Activated T-cell treated with anti-CD3 and anti-CD28 coated beads, Interleukin-2, amount 50 U/mL, for 72 hours (primary cell): Measurements from ENCODE around the gene OPRL1. TPM values are rescaled to one million over a fixed set of nuclear protein-coding genes. Genes with fewer than 3 reads are reported as not detected.
"Not testable (repeated sequence)": the region's sequence is repeated elsewhere in the genome, so short reads cannot be mapped to it uniquely, and the experiment has no call there.

Experiments used
- ATAC-seq, 2 donors: fragments of 150-1000 bp; cut with Tn5 transposase; replicated peaks in 1 of 2; 2 replicates each; pipeline ENCODE4 v1.10.0; 2021; ENCODE audit warnings: moderate library complexity in 2 of 2, mild to moderate bottlenecking in 1 of 2
- DNase-seq, 2 donors: peaks; one replicate each; pipeline ENCODE4 v3.0.0; 2021 to 2022; ENCODE audit warnings: mixed read lengths in 1 of 2
- H3K27ac Mint-ChIP-seq: one replicate; pipeline ENCODE4 v1.8.0; 2022; ENCODE audit warnings: mild to moderate bottlenecking, moderate library complexity, mixed read lengths
- H3K27me3 Mint-ChIP-seq: one replicate; pipeline ENCODE4 v1.8.0; 2022; ENCODE audit warnings: low read depth, mixed read lengths
- H3K36me3 Mint-ChIP-seq, 2 donors: one replicate each; pipeline ENCODE4 v1.8.0; 2022; ENCODE audit warnings: mixed read lengths in 2 of 2, mild to moderate bottlenecking in 1 of 2; ENCODE audit not compliant: insufficient read depth in 2 of 2
- H3K4me1 Mint-ChIP-seq: one replicate; pipeline ENCODE4 v1.8.0; 2022; ENCODE audit warnings: low read depth, mixed read lengths
- H3K4me3 Mint-ChIP-seq, 2 donors: one replicate each; pipeline ENCODE4 v1.8.0; 2022; ENCODE audit warnings: mild to moderate bottlenecking in 2 of 2, mixed read lengths in 2 of 2, moderate library complexity in 2 of 2
- H3K9me3 Mint-ChIP-seq, 2 donors: one replicate each; pipeline ENCODE4 v1.8.0; 2022; ENCODE audit warnings: mixed read lengths in 2 of 2
- total RNA-seq, 2 donors: library from RNA; stranded (reverse); gene quantifications; one replicate each; pipeline ENCODE4 v1.2.3, GENCODE V29; 2022

OPRL1 gene
- total RNA-seq, 2 donors from 2014 or later, result 1.3 to 1.7 TPM

DNA sequence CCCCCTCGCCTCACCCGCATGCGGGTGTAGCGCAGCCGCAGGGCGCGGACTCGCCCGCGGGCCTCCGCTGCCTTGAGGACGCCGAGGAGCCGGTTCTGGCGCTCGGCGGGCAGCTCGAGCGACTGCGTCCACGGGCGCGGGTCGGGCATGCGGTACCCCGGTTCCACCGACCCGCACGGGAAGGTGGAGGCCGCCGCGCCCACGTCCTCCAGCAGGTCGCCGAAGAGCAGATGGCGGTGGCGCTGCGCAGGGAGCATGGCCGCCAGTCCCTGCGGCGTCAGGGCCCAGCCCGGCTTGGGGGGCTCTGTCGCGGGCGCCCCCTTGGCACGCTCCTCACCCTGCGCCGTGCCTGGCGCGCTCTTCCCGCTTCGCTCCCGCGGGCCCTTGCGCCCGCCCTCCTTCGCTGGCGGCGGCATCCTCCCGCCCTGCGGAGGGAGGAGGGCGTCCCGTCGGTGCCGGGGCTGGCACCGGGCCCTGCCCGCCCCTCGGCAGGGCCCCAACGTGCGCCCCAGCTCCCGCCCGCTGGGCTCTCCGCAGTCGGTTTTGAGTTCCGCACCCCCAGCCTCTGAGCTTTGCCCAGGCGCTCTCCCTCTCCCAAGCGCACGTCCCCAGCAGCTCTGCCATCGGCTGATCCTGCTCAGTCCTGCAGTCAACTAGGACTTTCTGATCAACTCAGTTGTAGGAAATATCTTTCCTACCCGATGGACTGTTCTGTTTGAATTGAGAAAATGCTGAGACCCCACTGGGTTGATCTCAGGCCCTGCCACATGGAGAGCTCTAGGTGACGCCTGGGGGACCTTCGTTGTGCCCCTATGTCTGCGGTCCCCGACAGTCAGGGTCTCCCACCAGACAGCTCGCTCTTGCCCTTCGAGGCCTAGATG, 4.2 kb downstream of the OPRL1 start, which contains the start of gene LKAAEAR1:
TSS of gene LKAAEAR1 (minus strand) at position 595 of the 881 bp plus-strand sequence. CDS start at position 416, 179 bp downstream.
- ATAC-seq (peak in 1 of 2 donors; percentile 2), DNase-seq (no peak)
- peak within 1 kb of the TSS; percentile 15 for H3K27ac Mint-ChIP-seq
- peaks cover 0 to 1% of the 10 kb centered on the region in 2 donors for H3K36me3 Mint-ChIP-seq
- peaks cover 2% of the 10 kb centered on the region in 2 donors for H3K9me3 Mint-ChIP-seq
- peak within 1 kb of the TSS; percentile 87 to 91 for H3K4me3 Mint-ChIP-seq
- peaks cover 26% of the 10 kb centered on the region for H3K4me1 Mint-ChIP-seq
- H3K27me3 Mint-ChIP-seq, result peaks cover 6% of the 10 kb centered on the region

DNA sequence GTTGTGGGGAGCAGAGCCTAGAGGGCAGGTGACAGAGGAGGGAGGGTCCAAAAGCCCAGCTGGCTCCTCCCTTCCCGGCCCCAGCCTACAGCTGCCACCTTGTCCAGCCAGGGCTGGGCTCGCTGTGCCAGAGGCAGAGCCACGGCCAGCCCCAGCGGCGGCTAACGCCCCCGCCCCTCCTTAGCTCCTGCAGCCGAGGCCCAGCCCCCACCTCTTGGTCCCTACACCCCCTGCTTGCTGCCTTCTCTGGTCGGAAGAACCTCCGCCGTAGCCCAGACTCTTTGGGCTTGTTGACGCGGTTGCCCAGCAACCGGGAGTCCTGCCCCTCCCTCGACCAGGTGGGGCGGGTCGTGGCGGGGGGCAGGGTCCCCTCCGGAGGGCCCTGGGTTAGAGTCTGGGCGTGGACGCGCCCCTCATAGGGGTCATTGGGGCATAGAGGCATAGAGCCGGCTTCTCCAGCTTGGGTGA, 4.8 kb downstream of the OPRL1 start:
- peaks cover 24% of the 10 kb centered on the region for H3K4me1 Mint-ChIP-seq
- ATAC-seq (no peak), DNase-seq (no peak)
- H3K4me3 Mint-ChIP-seq, result peak overlapping the region; percentile 87 to 91
- H3K36me3 Mint-ChIP-seq, result peaks cover 0 to 1% of the 10 kb centered on the region in 2 donors
- peaks cover 6% of the 10 kb centered on the region for H3K27me3 Mint-ChIP-seq
- peaks cover 2% of the 10 kb centered on the region in 2 donors for H3K9me3 Mint-ChIP-seq
- H3K27ac Mint-ChIP-seq, result no peak overlapping the region

DNA sequence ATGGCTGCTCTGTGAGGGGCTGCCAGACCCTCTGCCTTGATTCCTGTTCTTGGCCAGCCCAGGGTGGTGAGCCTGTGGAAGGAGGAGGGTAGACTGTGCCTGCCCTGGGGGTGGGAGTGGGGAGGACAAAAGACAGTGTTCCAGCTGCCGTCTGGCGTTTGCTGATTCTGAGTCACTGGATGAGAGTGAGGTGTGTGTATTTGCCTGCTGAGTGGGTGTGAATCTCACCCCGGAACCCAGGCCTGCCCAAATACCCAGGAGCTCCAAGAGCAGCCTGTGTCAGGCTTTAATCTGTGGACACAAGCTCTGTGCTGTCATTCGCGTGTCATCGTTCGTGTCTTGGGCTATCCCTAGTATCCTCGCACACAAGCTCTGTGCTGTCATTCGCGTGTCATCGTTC, 6.9 kb downstream of the OPRL1 start:
- DNase-seq (no peak), ATAC-seq (no peak)
- Mint-ChIP-seq H3K27ac (no peak overlapping the region), H3K9me3 (peaks cover 2% of the 10 kb centered on the region in 2 donors), H3K4me1 (peaks cover 21% of the 10 kb centered on the region), H3K27me3 (peaks cover 6% of the 10 kb centered on the region), H3K4me3 (no peak overlapping the region), H3K36me3 (peaks cover 0 to 1% of the 10 kb centered on the region in 2 donors)

DNA sequence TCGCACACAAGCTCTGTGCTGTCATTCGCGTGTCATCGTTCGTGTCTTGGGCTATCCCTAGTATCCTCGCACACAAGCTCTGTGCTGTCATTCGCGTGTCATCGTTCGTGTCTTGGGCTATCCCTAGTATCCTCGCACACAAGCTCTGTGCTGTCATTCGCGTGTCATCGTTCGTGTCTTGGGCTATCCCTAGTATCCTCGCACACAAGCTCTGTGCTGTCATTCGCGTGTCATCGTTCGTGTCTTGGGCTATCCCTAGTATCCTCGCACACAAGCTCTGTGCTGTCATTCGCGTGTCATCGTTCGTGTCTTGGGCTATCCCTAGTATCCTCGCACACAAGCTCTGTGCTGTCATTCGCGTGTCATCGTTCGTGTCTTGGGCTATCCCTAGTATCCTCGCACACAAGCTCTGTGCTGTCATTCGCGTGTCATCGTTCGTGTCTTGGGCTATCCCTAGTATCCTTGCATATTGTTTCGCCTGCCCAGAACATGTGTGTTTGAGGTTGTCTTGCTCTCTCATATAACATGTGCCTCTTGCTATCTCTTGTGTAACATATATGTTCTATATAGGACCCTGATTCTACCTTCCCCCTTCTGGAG, 7.4 kb downstream of the OPRL1 start:
- not testable (repeated sequence) for ATAC-seq, DNase-seq, H3K9me3 Mint-ChIP-seq, H3K4me3 Mint-ChIP-seq, H3K27ac Mint-ChIP-seq, H3K36me3 Mint-ChIP-seq, H3K27me3 Mint-ChIP-seq
- peaks cover 15% of the 10 kb centered on the region for H3K4me1 Mint-ChIP-seq

DNA sequence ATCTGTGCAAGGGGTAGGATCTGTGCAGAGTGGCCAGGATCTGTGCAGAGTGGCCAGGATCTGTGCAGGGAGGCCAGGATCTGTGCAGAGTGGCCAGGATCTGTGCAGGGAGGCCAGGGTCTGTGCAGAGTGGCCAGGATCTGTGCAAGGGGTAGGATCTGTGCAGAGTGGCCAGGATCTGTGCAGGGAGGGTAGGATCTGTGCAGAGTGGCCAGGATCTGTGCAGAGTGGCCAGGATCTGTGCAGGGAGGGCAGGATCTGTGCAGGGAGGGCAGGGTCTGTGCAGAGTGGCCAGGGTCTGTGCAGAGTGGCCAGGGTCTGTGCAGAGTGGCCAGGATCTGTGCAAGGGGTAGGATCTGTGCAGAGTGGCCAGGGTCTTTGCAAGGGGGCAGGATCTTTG, 8.7 kb downstream of the OPRL1 start:
- H3K4me1 Mint-ChIP-seq, H3K9me3 Mint-ChIP-seq, H3K27me3 Mint-ChIP-seq, ATAC-seq, DNase-seq, H3K4me3 Mint-ChIP-seq, H3K36me3 Mint-ChIP-seq, H3K27ac Mint-ChIP-seq: not testable (repeated sequence)

DNA sequence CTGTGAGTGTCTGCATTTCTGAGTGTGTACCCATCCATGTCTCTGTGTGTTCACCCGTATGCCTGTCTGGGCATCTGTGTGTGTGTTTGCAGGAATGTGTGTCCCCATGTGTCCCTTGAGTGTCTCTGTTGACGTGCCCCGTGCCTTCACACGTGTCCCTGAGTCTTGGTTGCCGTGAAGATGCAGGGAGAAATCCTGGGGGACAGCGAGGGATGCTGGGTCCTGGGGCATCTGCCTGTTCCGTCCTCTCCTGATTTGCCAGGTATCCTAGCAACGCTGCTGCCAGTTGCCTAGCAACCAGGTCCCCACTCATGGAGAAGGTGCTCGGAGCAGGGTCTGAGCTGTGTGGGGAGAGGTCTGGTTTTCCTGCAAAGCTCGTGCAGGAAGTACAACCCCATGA, 10.3 kb downstream of the OPRL1 start:
- no peak for ATAC-seq
- Mint-ChIP-seq H3K9me3 (peaks cover 2% of the 10 kb centered on the region in 2 donors), H3K4me1 (no peaks in the 10 kb centered on the region), H3K4me3 (no peak overlapping the region), H3K27ac (no peak overlapping the region), H3K27me3 (no peaks in the 10 kb centered on the region), H3K36me3 (peaks cover 0 to 1% of the 10 kb centered on the region in 2 donors)
- DNase-seq, result no peak

DNA sequence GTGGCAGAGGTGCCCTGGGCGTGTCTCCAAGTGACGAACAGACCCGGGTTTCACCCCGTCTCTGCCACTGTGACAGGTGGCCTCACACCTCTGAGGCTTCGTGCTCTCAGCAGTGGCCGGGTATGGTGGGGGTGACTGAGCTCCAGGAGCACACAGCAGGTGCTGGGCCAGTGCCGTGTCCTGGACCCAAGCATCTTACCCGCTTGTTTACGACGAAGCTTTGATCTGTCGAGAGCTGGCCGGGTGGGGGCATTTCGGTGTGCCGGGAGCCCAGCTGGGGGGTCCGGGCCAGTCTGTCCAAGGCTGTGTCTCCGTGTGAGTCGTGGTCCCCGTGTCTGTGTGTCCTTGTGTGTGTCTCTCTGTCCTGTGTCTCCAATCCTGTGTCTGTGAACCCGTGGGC, 11.5 kb downstream of the OPRL1 start:
- H3K4me1 Mint-ChIP-seq, result no peaks in the 10 kb centered on the region
- H3K4me3 Mint-ChIP-seq, result no peak overlapping the region
- H3K9me3 Mint-ChIP-seq, result peaks cover 2% of the 10 kb centered on the region in 2 donors
- H3K27ac Mint-ChIP-seq, result no peak overlapping the region
- H3K27me3 Mint-ChIP-seq, result no peaks in the 10 kb centered on the region
- ATAC-seq (no peak), DNase-seq (no peak)
- peaks cover 0 to 1% of the 10 kb centered on the region in 2 donors for H3K36me3 Mint-ChIP-seq

DNA sequence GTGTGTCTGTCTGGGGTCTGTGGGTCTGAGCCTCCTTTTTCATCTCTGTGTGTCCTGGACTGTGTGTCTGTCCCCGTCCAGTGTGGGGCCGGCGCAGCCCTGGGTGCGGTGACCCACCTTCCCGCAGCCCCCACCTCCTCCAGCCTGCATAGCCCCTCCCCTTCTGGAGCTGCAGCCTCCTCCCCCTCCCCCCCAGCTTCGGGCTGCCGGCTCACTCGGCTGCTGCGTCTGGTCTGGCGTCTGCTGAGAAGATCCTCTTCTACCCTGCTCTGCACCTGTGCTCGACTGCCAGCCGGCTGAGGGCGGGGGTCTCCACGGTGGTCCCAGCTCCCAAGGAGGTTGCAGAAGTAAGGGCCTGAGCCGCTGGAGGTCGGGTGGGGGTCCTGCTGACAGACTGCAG, 11.9 kb downstream of the OPRL1 start:
- DNase-seq, result no peak
- Mint-ChIP-seq H3K36me3 (peaks cover under 1 to 5% of the 10 kb centered on the region in 2 donors), H3K27me3 (no peaks in the 10 kb centered on the region), H3K4me3 (no peak overlapping the region), H3K4me1 (no peaks in the 10 kb centered on the region), H3K27ac (no peak overlapping the region), H3K9me3 (peaks cover 2 to 5% of the 10 kb centered on the region in 2 donors)
- no peak for ATAC-seq

DNA sequence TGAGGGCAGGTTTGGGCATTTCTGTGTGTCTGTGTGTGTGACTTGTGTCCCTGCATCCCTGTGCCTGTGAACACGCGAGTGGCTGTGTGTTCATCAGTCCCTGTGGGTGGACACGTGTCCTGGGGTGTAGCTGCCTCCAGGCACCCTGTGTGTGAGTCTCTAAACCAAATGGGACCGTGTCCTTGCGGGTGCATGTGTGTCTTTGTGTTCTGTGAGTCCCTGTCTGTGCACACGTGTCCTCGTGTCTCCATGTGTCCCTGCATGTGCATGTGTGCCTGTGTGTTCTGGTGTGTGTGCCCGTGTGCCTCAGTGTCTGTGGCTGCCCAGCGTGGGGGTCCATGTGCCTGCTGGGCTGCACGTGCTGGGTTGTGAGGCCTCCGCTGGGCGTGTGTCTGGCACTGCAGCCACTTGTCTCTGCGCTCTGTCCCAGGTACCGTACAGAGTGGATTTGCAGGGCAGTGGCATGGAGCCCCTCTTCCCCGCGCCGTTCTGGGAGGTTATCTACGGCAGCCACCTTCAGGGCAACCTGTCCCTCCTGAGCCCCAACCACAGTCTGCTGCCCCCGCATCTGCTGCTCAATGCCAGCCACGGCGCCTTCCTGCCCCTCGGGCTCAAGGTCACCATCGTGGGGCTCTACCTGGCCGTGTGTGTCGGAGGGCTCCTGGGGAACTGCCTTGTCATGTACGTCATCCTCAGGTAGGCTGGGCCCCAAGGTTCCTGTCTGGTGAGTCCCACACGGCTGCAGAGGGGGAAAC, 12.6 kb downstream of the OPRL1 start:
- Mint-ChIP-seq H3K27ac (no peak overlapping the region), H3K9me3 (peaks cover 4 to 7% of the 10 kb centered on the region in 2 donors), H3K36me3 (peaks cover 2 to 6% of the 10 kb centered on the region in 2 donors), H3K4me1 (no peaks in the 10 kb centered on the region), H3K27me3 (no peaks in the 10 kb centered on the region), H3K4me3 (no peak overlapping the region)
- ATAC-seq (no peak), DNase-seq (no peak)

DNA sequence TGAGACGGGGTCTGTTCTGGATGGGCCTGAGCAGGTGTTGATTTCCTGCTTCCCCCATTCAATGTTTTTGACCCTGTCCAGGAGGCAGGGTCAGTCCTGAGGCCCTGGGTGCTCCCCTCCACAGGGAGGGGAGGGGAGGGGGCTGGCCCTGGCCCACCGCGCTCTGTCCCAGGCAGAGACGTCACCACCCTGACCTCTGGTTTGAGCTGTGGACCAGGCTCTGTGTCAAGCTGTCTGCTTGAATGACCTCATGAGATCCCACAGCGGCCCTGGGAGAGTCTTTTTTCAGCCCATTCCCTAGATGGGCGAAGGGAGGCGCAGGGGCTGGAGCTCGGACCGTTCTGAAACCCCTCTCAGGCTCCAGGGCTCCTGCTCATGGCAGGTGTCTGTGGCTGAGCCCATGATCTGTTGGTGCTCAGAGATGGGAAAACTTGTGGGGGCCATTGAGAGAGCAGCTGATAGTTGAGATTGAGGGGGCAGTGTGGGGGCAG, 13.2 kb downstream of the OPRL1 start:
- H3K36me3 Mint-ChIP-seq, result peaks cover 2 to 5% of the 10 kb centered on the region in 2 donors

DNA sequence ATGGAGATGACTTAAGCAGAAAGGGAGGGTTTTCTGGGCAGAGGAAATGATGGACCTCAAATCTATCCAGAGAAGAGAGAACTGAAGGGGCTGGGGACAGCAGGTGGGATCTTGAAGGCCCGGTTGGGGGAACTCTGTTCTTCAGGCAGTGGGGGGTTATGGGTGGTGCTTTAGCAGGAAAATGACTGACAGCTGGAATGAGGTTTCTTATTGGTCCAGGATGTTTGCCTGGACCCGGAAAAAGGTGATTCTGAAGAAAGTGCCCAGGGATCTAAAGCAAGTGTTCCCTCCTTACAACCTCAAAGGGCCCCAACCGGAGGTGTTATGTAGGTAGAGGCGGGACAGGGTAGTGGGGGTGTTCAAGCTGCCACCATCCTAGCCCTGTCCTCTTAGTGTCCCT, 15.6 kb downstream of the OPRL1 start:
- H3K36me3 Mint-ChIP-seq, result peaks cover 2 to 5% of the 10 kb centered on the region in 2 donors
- DNase-seq (no peak), ATAC-seq (no peak)
- H3K27ac Mint-ChIP-seq, result no peak overlapping the region
- H3K4me1 Mint-ChIP-seq, result peaks cover 5% of the 10 kb centered on the region
- no peak overlapping the region for H3K4me3 Mint-ChIP-seq
- no peaks in the 10 kb centered on the region for H3K27me3 Mint-ChIP-seq
- peaks cover 4 to 5% of the 10 kb centered on the region in 2 donors for H3K9me3 Mint-ChIP-seq

More for the DNA sequence above, 13.2 kb downstream of the OPRL1 start:
- no peak overlapping the region for H3K27ac Mint-ChIP-seq
- no peaks in the 10 kb centered on the region for H3K4me1 Mint-ChIP-seq
- no peak for DNase-seq
- H3K4me3 Mint-ChIP-seq, result no peak overlapping the region
- H3K27me3 Mint-ChIP-seq, result no peaks in the 10 kb centered on the region
- no peak for ATAC-seq
- peaks cover 4 to 5% of the 10 kb centered on the region in 2 donors for H3K9me3 Mint-ChIP-seq

DNA sequence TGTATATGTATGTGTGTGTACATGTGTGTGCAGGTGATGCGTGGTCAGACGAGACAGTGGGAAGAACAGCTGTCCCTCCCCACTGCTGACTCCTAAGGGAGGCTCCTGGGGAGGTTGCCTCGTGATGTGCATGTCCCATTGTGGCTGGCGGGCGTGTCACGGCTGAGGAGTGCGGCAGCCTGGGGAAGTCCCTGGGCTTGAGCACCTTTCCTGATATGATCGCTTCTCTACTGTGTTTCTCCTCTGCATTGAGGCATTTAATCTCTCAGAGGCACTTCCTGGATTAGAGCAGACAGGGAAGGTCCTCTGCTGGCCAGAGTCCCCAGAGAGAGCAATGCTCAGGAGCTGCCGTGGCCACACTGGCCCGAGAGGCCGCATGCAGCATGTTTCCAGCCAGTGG, 16.0 kb downstream of the OPRL1 start:
- Mint-ChIP-seq H3K4me3 (no peak overlapping the region), H3K36me3 (peaks cover 2 to 5% of the 10 kb centered on the region in 2 donors), H3K9me3 (peaks cover 4 to 5% of the 10 kb centered on the region in 2 donors), H3K4me1 (peaks cover 9% of the 10 kb centered on the region), H3K27me3 (peaks cover 1% of the 10 kb centered on the region), H3K27ac (no peak overlapping the region)
- DNase-seq, result no peak
- ATAC-seq, result peak in 1 of 2 donors; percentile 53
